ENCODE results near the gene NUP88.

Gene NUP88

GRCh38 chr17:5378566-5379207 lies 40.8 kb downstream of the NUP88 start:
- no peak for DNase-seq (ENCODE audit: low read depth)
- TF ChIP-seq, protein P1, sequence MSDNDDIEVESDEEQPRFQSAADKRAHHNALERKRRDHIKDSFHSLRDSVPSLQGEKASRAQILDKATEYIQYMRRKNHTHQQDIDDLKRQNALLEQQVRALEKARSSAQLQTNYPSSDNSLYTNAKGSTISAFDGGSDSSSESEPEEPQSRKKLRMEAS (IDR thresholded peaks at IDR 0.05; ENCODE audit: low read depth, low read length): no peak
- TF ChIP-seq MYC (IDR thresholded peaks at IDR 0.05; ENCODE audit: low read depth, low read length) (no peak), POLR2A (IDR thresholded peaks at IDR 0.05; ENCODE audit: extremely low read depth, insufficient read length) (no peak), CTCF (IDR thresholded peaks at IDR 0.05; ENCODE audit: low read depth, low read length) (no peak)
- H3K4me3 ChIP-seq (ENCODE audit: low read depth, low read length): no peak overlapping the region

DNA sequence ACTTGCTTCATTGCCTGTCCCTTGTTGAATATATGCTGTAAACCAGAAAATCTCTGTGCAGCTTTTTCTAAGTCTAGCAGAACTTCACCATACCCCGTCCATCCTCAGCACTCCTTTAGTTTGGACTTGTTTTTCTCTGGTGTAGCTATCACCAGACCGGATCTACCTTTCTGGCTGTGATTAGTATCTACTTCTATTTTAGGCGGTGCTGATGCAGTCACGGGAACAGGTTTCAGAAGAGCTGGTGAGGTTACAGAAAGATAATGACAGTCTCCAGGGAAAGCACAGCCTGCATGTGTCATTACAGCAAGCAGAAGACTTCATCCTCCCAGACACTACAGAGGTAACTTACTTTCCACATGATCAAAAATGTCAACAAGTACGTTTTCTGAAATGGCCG lies 46.4 kb downstream of the NUP88 start:
- H3K4me3 ChIP-seq (ENCODE audit: low read depth, low read length): no peak overlapping the region
- DNase-seq (ENCODE audit: low read depth): no peak
- TF ChIP-seq POLR2A (IDR thresholded peaks at IDR 0.05; ENCODE audit: extremely low read depth, insufficient read length) (no peak), MYC (IDR thresholded peaks at IDR 0.05; ENCODE audit: low read depth, low read length) (no peak), CTCF (IDR thresholded peaks at IDR 0.05; ENCODE audit: low read depth, low read length) (no peak)
- TF ChIP-seq, protein P1 (IDR thresholded peaks at IDR 0.05; ENCODE audit: low read depth, low read length): no peak

- DNase-seq (ENCODE audit: low read depth): no peak
- TF ChIP-seq POLR2A (IDR thresholded peaks at IDR 0.05; ENCODE audit: extremely low read depth, insufficient read length): no peak
- H3K4me3 ChIP-seq (ENCODE audit: low read depth, low read length): no peak overlapping the region
Measured at GRCh38 chr17:5370411-5370810, 49.1 kb downstream of the NUP88 start.

- no peak overlapping the region for H3K4me3 ChIP-seq (ENCODE audit: low read depth, low read length)
- TF ChIP-seq POLR2A (IDR thresholded peaks at IDR 0.05; ENCODE audit: extremely low read depth, insufficient read length) (no peak), CTCF (IDR thresholded peaks at IDR 0.05; ENCODE audit: low read depth, low read length) (no peak), MYC (IDR thresholded peaks at IDR 0.05; ENCODE audit: low read depth, low read length) (no peak)
- no peak for DNase-seq (ENCODE audit: low read depth)
Measured at GRCh38 chr17:5365831-5366230, 53.6 kb downstream of the NUP88 start.

DNA sequence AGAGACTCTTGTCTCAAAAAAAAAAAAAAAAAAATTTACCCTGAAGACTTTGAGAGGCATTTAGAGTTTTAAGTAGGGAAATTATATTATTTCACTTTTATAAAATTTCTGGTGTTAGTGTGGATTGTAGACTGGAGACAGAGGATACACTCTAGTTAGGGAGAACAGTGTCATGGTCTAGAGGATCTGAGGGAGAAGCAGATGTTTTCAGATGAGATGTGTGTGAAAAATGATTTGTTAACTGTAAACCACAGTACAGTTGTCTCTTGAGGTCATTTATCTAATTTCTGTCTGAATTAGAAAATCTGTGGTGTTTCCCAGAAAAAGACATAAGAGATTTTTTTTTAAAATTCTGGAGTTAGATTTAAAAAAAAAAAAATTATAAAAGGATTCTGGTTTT lies 54.8 kb downstream of the NUP88 start:
- no peak overlapping the region for H3K4me3 ChIP-seq (ENCODE audit: low read depth, low read length)
- TF ChIP-seq, protein P1 (IDR thresholded peaks at IDR 0.05; ENCODE audit: low read depth, low read length): no peak
- no peak for TF ChIP-seq MYC (IDR thresholded peaks at IDR 0.05; ENCODE audit: low read depth, low read length)
- DNase-seq (ENCODE audit: low read depth): no peak

GRCh38 chr17:5364156-5364555 lies 55.3 kb downstream of the NUP88 start:
- no peak for DNase-seq (ENCODE audit: low read depth)
- TF ChIP-seq POLR2A (IDR thresholded peaks at IDR 0.05; ENCODE audit: extremely low read depth, insufficient read length): no peak
- no peak overlapping the region for H3K4me3 ChIP-seq (ENCODE audit: low read depth, low read length)

- DNase-seq (ENCODE audit: low read depth): no peak
- TF ChIP-seq CTCF (IDR thresholded peaks at IDR 0.05; ENCODE audit: low read depth, low read length) (no peak), MYC (IDR thresholded peaks at IDR 0.05; ENCODE audit: low read depth, low read length) (no peak), POLR2A (IDR thresholded peaks at IDR 0.05; ENCODE audit: extremely low read depth, insufficient read length) (no peak)
- TF ChIP-seq, protein P1 (IDR thresholded peaks at IDR 0.05; ENCODE audit: low read depth, low read length): no peak
- no peak overlapping the region for H3K4me3 ChIP-seq (ENCODE audit: low read depth, low read length)
Measured at GRCh38 chr17:5362162-5362811, 57.2 kb downstream of the NUP88 start.

Measured in NB4 (cell line).